Epithelial cell of proximal tubule (primary cell): ENCODE results near the gene RAB11FIP3. TPM values are rescaled to one million over a fixed set of nuclear protein-coding genes. Genes with fewer than 3 reads are reported as not detected.
"Not testable (repeated sequence)": the region's sequence is repeated elsewhere in the genome, so short reads cannot be mapped to it uniquely, and the experiment has no call there.

Experiments used
- DNase-seq: peaks from one replicate; pipeline ENCODE4 v3.0.0-alpha.2; 2011; ENCODE audit warnings: low read depth
- H3K4me3 ChIP-seq: 2 replicates; pipeline ENCODE4 v1.5.1; 2011; ENCODE audit warnings: low read depth, mild to moderate bottlenecking, low read length
- total RNA-seq: library from RNA; depleted of rRNA; stranded (reverse); fragments of >200 nt; gene quantifications from 2 replicates; pipeline ENCODE4 v1.2.3, GENCODE V29; 2015
- TF ChIP-seq, protein P1 (sequence below): conservative IDR thresholded peaks from 2 replicates; pipeline ENCODE4 v1.5.1; 2012; ENCODE audit warnings: low read depth, mild to moderate bottlenecking, low read length

RAB11FIP3 gene
- total RNA-seq, 1 donor from 2014 or later: 29.1 TPM

DNA sequence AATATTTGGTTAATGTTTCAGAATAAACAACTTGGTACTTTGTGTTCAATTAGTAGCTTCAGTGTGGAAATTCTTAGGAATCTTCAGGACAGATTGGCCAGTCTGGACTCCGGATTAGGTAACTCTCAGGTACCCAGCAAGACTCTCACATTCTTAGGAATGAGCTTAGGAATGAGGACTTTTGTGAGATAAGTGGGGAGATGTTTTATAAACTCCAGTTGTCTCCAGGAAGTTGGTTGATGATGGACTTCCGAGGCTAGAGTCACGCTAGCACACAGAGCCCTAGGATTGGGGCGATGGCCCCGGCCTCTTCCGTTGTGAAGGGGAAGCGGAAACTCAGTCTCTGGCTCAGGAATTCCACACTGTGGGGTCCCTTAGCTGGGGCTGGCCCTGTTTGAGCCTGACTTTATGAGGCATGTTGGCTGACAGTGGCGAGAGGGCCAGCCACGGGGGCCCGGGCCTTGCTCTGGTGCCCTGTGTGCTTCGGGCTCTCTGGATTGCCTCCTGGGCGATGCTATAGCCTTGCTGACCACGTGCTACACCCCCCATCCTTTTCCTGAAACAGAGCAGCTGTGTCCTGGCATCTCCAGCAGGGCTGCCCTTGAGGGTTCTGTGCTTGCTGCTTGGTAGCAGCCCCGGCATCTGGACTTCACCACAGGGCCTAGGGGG lies 32.4 kb downstream of the RAB11FIP3 start:
- no peak overlapping the region for H3K4me3 ChIP-seq
- TF ChIP-seq, protein P1, sequence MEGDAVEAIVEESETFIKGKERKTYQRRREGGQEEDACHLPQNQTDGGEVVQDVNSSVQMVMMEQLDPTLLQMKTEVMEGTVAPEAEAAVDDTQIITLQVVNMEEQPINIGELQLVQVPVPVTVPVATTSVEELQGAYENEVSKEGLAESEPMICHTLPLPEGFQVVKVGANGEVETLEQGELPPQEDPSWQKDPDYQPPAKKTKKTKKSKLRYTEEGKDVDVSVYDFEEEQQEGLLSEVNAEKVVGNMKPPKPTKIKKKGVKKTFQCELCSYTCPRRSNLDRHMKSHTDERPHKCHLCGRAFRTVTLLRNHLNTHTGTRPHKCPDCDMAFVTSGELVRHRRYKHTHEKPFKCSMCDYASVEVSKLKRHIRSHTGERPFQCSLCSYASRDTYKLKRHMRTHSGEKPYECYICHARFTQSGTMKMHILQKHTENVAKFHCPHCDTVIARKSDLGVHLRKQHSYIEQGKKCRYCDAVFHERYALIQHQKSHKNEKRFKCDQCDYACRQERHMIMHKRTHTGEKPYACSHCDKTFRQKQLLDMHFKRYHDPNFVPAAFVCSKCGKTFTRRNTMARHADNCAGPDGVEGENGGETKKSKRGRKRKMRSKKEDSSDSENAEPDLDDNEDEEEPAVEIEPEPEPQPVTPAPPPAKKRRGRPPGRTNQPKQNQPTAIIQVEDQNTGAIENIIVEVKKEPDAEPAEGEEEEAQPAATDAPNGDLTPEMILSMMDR: no peak
- DNase-seq: no peak

DNA sequence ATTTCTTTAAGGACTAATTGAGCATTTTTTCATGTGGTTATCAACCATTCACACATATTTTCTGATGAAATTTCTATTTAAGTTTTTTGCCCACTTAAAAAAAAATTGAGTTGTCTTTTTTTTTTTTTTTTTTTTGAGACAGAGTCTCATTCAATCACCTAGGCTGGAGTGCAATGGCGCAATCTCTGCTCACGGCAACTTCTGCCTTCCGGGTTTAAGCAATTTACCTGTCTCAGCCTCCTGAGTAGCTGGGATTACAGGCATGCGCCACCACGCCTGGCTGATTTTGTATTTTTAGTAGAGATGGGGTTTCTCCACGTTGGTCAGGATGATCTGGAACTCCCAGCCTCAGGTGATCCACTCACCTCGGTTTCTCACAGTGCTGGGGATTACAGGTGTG lies 34.3 kb downstream of the RAB11FIP3 start:
- no peak overlapping the region for H3K4me3 ChIP-seq
- TF ChIP-seq, protein P1: no peak
- DNase-seq: no peak

DNA sequence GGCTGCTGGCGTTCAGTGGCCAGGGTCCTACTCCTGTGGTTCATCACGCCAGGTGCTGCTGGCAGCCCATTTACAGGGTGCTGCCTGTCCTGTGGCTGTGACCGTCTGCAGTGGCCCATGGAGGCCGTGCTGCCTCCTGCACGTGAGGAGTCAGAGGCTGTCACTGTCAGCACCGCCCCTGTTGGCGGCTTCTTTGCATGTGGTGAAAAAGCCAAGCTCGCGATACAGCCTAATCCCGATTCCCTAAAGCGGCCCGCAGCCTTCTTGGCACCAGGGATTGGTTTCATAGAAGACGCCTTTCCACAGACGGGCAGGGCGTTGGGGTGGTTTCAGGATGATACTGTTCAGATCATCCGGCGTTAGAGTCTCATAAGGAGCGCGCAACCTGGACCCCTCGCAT lies 35.3 kb downstream of the RAB11FIP3 start:
- TF ChIP-seq, protein P1: no peak
- no peak overlapping the region for H3K4me3 ChIP-seq
- DNase-seq: no peak

DNA sequence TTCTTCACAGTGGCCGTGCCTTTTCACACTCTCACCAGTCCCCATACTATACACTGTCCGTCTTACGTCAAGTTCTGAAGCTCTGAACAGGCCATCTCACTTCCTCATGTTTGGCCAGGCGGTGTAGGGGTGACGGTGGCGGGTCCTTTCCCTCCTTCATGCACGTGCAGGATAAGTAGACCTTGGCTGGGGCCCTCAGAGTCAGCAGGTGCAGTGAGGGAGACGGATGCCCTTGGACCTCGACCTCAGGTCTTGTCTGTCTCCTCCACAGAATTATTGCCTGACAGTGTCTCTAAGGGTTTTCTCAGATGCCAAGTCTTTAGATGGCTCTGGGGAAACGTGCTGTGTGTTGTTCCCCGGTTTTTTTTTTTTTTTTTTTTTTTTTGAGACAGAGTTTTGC lies 37.6 kb downstream of the RAB11FIP3 start:
- TF ChIP-seq, protein P1: no peak
- no peak for DNase-seq

DNA sequence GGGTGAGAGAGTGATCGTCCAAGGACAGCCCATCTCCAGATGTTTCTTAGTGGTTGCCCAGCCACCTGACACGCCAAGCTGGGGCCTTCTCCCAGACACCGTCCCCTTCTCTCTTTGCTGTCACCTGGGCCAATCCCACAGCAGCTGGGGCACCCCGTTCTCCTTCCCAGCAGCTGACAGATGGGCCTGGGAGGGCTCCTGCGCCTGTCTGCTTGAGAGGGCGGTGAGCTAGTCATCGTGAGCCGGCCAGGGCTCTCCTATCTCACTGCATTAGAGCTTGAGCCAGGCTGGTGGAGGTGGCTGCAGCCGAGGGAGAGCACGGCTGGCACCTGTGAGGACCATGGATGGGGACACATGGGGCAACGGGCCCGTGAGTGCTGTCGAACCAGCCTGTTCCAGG lies 41.2 kb downstream of the RAB11FIP3 start:
- no peak overlapping the region for H3K4me3 ChIP-seq
- DNase-seq: no peak
- TF ChIP-seq, protein P1: no peak

More for the DNA sequence above, 37.6 kb downstream of the RAB11FIP3 start:
- H3K4me3 ChIP-seq: no peak overlapping the region

DNA sequence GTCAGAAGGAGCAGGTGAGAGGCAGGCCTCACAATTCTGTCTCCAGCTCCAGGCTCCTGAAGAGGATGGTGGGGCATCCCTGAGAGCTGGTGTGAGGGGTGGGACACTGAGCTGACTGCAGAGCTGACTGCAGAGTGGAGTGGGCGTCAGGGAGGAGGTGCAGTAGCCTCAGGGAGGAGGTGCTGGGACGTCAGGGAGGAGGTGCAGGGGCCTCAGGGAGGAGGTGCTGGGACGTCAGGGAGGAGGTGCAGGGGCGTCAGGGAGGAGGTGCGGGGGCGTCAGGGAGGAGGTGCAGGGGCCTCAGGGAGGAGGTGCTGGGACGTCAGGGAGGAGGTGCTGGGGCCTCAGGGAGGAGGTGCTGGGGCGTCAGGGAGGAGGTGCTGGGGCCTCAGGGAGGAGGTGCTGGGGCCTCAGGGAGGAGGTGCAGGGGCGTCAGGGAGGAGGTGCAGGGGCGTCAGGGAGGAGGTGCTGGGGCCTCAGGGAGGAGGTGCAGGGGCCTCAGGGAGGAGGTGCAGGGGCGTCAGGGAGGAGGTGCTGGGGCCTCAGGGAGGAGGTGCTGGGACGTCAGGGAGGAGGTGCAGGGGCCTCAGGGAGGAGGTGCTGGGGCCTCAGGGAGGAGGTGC lies 41.9 kb downstream of the RAB11FIP3 start:
- H3K4me3 ChIP-seq, DNase-seq: not testable (repeated sequence)

DNA sequence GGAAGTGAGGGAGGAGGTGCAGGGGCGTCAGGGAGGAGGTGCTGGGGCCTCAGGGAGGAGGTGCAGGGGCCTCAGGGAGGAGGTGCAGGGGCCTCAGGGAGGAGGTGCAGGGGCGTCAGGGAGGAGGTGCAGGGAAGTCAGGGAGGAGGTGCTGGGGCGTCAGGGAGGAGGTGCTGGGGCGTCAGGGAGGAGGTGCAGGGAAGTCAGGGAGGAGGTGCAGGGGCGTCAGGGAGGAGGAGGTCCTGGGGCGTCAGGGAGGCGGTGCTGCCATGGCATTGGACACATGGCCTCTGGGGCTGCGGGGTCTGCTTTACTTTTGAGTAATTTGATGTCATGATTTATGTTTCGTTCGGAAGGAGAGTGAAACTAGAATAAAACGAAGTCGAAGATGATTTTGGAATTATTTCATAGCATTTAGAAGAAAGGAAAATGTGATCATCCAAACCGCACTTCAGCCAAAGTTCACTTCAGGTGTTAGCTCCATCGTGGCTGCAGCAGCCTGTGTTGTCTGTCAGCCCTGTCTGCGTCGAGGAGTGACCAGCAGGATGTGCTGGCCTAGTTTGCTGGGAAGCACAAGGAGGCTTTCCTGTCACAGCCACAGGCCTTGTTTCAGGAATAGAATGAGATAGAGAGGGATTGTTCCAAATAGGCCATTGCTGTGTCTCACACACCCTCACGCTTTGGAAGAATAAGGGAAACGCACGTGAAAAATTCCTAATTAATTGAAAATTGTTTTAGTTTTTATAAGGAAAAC lies 42.8 kb downstream of the RAB11FIP3 start:
- no peak overlapping the region for H3K4me3 ChIP-seq
- TF ChIP-seq, protein P1: no peak
- no peak for DNase-seq

DNA sequence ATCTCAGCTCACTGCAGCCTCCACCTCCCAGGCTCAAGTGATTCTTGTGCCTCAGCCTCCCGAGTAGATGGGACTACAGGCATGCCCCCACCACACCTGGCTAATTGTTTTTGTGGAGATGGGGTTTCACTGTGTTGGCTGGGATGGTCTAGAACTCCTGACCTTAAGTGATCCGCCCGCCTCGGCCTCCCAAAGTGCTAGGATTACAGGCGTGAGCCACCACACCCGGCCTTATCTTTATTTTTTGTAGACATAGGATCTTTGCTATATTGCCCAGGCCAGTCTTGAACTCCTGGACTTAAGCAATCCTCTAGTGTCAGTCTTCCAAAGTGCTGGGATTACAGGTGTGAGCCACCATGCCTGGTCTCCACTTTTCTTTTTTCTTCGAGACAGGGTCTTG lies 44.0 kb downstream of the RAB11FIP3 start:
- H3K4me3 ChIP-seq, DNase-seq: not testable (repeated sequence)
